ENCODE measurements around the gene DCTN3. TPM values are rescaled to one million over a fixed set of nuclear protein-coding genes. Genes with fewer than 3 reads are reported as not detected.

Gene DCTN3
- total and polyA plus RNA-seq, 2 of the 4 experiments (the other 2 are of a cell fraction), result 122 to 183 TPM

- TF ChIP-seq ELK1 (IDR thresholded peaks at IDR 0.05; ENCODE audit: borderline replicate concordance, low read depth, low read length), result no peak
These were observed 44.2 kb upstream of the DCTN3 start (continued) for GRCh38 chr9:34664281-34665066.

GRCh38 chr9:34663303-34663605, 43.0 kb upstream of the DCTN3 start:
- peaks cover 19 to 21% of the 10 kb centered on the region in 2 experiments for H3K79me1 ChIP-seq (ENCODE audit: low read depth in 1 of 2, low read length in 2 of 2)
- H4K20me1 ChIP-seq (ENCODE audit: insufficient read depth, low read length), result peaks cover 7% of the 10 kb centered on the region
- H2BK5ac ChIP-seq (ENCODE audit: low read depth, low read length, poor library complexity, severe bottlenecking), result no peak overlapping the region
- peaks cover 12% of the 10 kb centered on the region for H3K9me1 ChIP-seq (ENCODE audit: insufficient read depth, low read length)
- H3K4me1 ChIP-seq (ENCODE audit: control insufficient read depth, insufficient read depth, low read length), result no peaks in the 10 kb centered on the region
- no TSS peak for BruUV-seq (replicated peaks)
- in situ Hi-C loops (cut with MboI; ENCODE audit: low sequenced_read_pairs), result no loop called here
- no peak overlapping the region for H3K4me3 ChIP-seq (ENCODE audit: insufficient read depth, low read depth, low read length)
- no peak overlapping the region for H2BK15ac ChIP-seq (ENCODE audit: low read depth, low read length)
- H2AK9ac ChIP-seq (replicated peaks; ENCODE audit: low read depth, low read length, poor library complexity), result no peak overlapping the region
- H4K5ac ChIP-seq (ENCODE audit: low read depth, low read length), result no peak overlapping the region
- no peak overlapping the region for H3K4me2 ChIP-seq (ENCODE audit: low read depth, low read length)
- no peaks in the 10 kb centered on the region for H3K9me3 ChIP-seq (ENCODE audit: control insufficient read depth, insufficient read depth, low read length)
- POLR2A ChIA-PET (ENCODE audit: unreplicated experiment), result no interaction called here
- DNase-seq (no peak), ATAC-seq (ENCODE audit: low read depth) (no peak)
- no peaks in the 10 kb centered on the region for H3K27me3 ChIP-seq (ENCODE audit: control insufficient read depth, insufficient read depth, low read length)
- H3K23ac ChIP-seq (ENCODE audit: low read depth, low read length), result no peak overlapping the region
- CTCF ChIA-PET, result interaction anchor here (0.6 kb wide), 1 partner anchor 370 kb away, joined by 3 read pairs; no protein-coding TSS in a partner anchor
- no peak overlapping the region for H2BK120ac ChIP-seq (ENCODE audit: low read depth, low read length)
- H3K36me3 ChIP-seq (ENCODE audit: control insufficient read depth, insufficient read depth, low read length), result peaks cover 4% of the 10 kb centered on the region
- no peak overlapping the region for H2BK20ac ChIP-seq (ENCODE audit: low read depth, low read length)
- no peak overlapping the region for H2AFZ ChIP-seq (replicated peaks; ENCODE audit: low read length, poor library complexity)
- H2AK5ac ChIP-seq (ENCODE audit: low read depth, low read length), result no peak overlapping the region
- no peak overlapping the region for H4K8ac ChIP-seq (ENCODE audit: low read depth in 2 of 2, low read length in 2 of 2)
- intact Hi-C loops (cut with micrococcal nuclease), result no loop called here
- TF ChIP-seq RAD21 (IDR thresholded peaks at IDR 0.05; ENCODE audit: low read length), result no peak
- no peak for TF ChIP-seq CEBPB (IDR thresholded peaks at IDR 0.05; ENCODE audit: low read depth, low read length)
- TF ChIP-seq MAFK (IDR thresholded peaks at IDR 0.05; ENCODE audit: low read depth, low read length), result no peak
- TF ChIP-seq ELK1 (IDR thresholded peaks at IDR 0.05; ENCODE audit: borderline replicate concordance, low read depth, low read length), result no peak
- no peak for TF ChIP-seq CHD1 (IDR thresholded peaks at IDR 0.05; ENCODE audit: low read depth, low read length)
- TF ChIP-seq, protein P1, sequence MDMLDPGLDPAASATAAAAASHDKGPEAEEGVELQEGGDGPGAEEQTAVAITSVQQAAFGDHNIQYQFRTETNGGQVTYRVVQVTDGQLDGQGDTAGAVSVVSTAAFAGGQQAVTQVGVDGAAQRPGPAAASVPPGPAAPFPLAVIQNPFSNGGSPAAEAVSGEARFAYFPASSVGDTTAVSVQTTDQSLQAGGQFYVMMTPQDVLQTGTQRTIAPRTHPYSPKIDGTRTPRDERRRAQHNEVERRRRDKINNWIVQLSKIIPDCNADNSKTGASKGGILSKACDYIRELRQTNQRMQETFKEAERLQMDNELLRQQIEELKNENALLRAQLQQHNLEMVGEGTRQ (IDR thresholded peaks at IDR 0.05; ENCODE audit: low read depth, low read length), result no peak
- TF ChIP-seq NFE2L2 (IDR thresholded peaks at IDR 0.05; ENCODE audit: low read depth, low read length), result no peak
- TF ChIP-seq MAZ (IDR thresholded peaks at IDR 0.05; ENCODE audit: borderline replicate concordance, low read depth, low read length), result no peak
- TF ChIP-seq POLR2A (IDR thresholded peaks at IDR 0.05; ENCODE audit: low read depth, low read length), result no peak
- TF ChIP-seq, protein P2, sequence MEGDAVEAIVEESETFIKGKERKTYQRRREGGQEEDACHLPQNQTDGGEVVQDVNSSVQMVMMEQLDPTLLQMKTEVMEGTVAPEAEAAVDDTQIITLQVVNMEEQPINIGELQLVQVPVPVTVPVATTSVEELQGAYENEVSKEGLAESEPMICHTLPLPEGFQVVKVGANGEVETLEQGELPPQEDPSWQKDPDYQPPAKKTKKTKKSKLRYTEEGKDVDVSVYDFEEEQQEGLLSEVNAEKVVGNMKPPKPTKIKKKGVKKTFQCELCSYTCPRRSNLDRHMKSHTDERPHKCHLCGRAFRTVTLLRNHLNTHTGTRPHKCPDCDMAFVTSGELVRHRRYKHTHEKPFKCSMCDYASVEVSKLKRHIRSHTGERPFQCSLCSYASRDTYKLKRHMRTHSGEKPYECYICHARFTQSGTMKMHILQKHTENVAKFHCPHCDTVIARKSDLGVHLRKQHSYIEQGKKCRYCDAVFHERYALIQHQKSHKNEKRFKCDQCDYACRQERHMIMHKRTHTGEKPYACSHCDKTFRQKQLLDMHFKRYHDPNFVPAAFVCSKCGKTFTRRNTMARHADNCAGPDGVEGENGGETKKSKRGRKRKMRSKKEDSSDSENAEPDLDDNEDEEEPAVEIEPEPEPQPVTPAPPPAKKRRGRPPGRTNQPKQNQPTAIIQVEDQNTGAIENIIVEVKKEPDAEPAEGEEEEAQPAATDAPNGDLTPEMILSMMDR (conservative IDR thresholded peaks at IDR 0.05; ENCODE audit: low read depth, low read length), result no peak
- TF ChIP-seq MXI1 (IDR thresholded peaks at IDR 0.05; ENCODE audit: borderline replicate concordance, low read depth, low read length), result no peak
- no peak overlapping the region for H3K18ac ChIP-seq (ENCODE audit: low read depth, low read length)
- no peak overlapping the region for H3K56ac ChIP-seq (ENCODE audit: extremely low read depth, insufficient read depth, low read length)
- H3K4ac ChIP-seq (ENCODE audit: low read depth, low read length), result no peak overlapping the region
- no peak overlapping the region for H4K91ac ChIP-seq (ENCODE audit: insufficient read depth, low read depth, low read length)
- H3K27ac ChIP-seq (ENCODE audit: insufficient read depth, low read length), result no peak overlapping the region
- H3K14ac ChIP-seq (replicated peaks; ENCODE audit: low read depth, low read length), result no peak overlapping the region
- dilution Hi-C loops (cut with HindIII; ENCODE audit: low sequenced_read_pairs, unreplicated experiment), result no loop called here
- no peak overlapping the region for H3K9ac ChIP-seq (ENCODE audit: low read depth, low read length)

Measured in IMR-90 (cell line).